Spinal cord (tissue), 10 donors: ENCODE data around the gene PDGFD. TPM values are rescaled to one million over a fixed set of nuclear protein-coding genes. Genes with fewer than 3 reads are reported as not detected.
A peak's percentile ranks its signal among the peaks of the same experiment; 100 is the strongest.

ENCODE experiments used
- DNase-seq, 6 donors: peaks; one replicate each; pipeline versions ENCODE4 v3.0.0 to v3.0.0-alpha.2; 2013 to 2015; ENCODE audit warnings: low spot score in 6 of 6, low read depth in 4 of 6
- H3K27ac ChIP-seq: one replicate; pipeline ENCODE4 v1.5.1; 2013; ENCODE audit warnings: low read depth, low read length, control low read depth
- H3K27me3 ChIP-seq: one replicate; pipeline ENCODE4 v1.6.1; 2013; ENCODE audit warnings: low read length; ENCODE audit not compliant: control insufficient read depth, insufficient read depth
- H3K36me3 ChIP-seq: one replicate; pipeline ENCODE4 v1.6.1; 2013; ENCODE audit warnings: low read length; ENCODE audit not compliant: control insufficient read depth, insufficient read depth
- H3K4me1 ChIP-seq: one replicate; pipeline ENCODE4 v1.6.1; 2013; ENCODE audit warnings: low read length; ENCODE audit not compliant: control insufficient read depth, insufficient read depth
- H3K4me3 ChIP-seq: one replicate; pipeline ENCODE4 v1.5.1; 2013; ENCODE audit warnings: low read depth, low read length, control low read depth
- H3K9me3 ChIP-seq: one replicate; pipeline ENCODE4 v1.6.1; 2013; ENCODE audit warnings: low read length; ENCODE audit not compliant: control insufficient read depth, insufficient read depth
- WGBS: methylation state at CpG from one replicate; pipeline ENCODE4 v1.1.5; 2013; ENCODE audit warnings: missing lambda C conversion rate; ENCODE audit not compliant: insufficient coverage; 5-methylcytosine and 5-hydroxymethylcytosine counted together
- polyA plus RNA-seq, 2 donors: library from polyadenylated mRNA; unstranded; fragments of 120-200 nt; gene quantifications; one replicate each; pipeline ENCODE4 v1.2.1, GENCODE V29; 2013; ENCODE audit not compliant: insufficient read length in 2 of 2
- total RNA-seq, 2 donors: library from RNA; depleted of rRNA in 1 of 2; stranded (reverse); fragments of 120-200 nt in 1 of 2; fragments of >200 nt in 1 of 2; gene quantifications; one replicate each; pipeline versions ENCODE4 v1.2.3 to v1.2.4, GENCODE V29; 2013 to 2014
- donor health status: healthy.

PDGFD gene
- total and polyA plus RNA-seq, 4 donors: 10.0 to 34.2 (median 22.1) TPM

DNA sequence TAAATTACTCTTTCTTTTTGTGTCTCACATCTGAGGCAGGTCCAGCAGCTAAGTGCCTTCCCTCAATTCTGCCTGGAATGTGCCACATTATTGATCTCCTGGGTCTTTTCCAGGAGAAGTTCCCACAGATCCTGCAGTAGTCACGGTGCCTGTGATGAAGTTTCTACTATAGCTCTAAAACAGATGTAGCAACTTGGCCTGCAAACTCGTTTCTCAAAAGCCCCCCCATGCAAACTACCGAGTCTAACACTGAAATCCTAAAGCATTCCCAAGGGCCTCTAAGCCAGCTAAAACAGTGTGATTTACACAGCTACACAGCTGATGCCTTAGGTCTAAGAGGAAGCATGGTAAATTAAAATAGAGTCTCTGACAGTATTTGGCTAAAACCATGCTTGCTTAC lies 73.2 kb downstream of the PDGFD start:
- Histone ChIP-seq H3K36me3 (no peaks in the 10 kb centered on the region), H3K27ac (no peak overlapping the region), H3K27me3 (no peaks in the 10 kb centered on the region), H3K4me3 (no peak overlapping the region), H3K9me3 (no peaks in the 10 kb centered on the region), H3K4me1 (peaks cover 2% of the 10 kb centered on the region)
- peak in 2 of 6 donors; percentile 50 to 62 for DNase-seq
- WGBS: 27% methylated on average over 3 of the region's 3 CpGs

GRCh38 chr11:104089481-104089880 lies 74.5 kb downstream of the PDGFD start:
- Histone ChIP-seq H3K27ac (no peak overlapping the region), H3K9me3 (no peaks in the 10 kb centered on the region), H3K4me3 (no peak overlapping the region), H3K4me1 (peaks cover 2% of the 10 kb centered on the region), H3K27me3 (no peaks in the 10 kb centered on the region), H3K36me3 (no peaks in the 10 kb centered on the region)
- DNase-seq: no peak
- WGBS: 60% methylated on average over 1 of the region's 2 CpGs

- H3K4me1 ChIP-seq: peaks cover 2% of the 10 kb centered on the region
- no peak overlapping the region for H3K4me3 ChIP-seq
- no peaks in the 10 kb centered on the region for H3K9me3 ChIP-seq
- no CpG with 5 or more reads among the region's 5 CpGs for WGBS
- H3K36me3 ChIP-seq: no peaks in the 10 kb centered on the region
- no peak for DNase-seq
- H3K27me3 ChIP-seq: no peaks in the 10 kb centered on the region
- H3K27ac ChIP-seq: no peak overlapping the region
Measured at GRCh38 chr11:104086621-104087020, 77.3 kb downstream of the PDGFD start.

- H3K9me3 ChIP-seq: no peaks in the 10 kb centered on the region
- no peaks in the 10 kb centered on the region for H3K4me1 ChIP-seq
- no peaks in the 10 kb centered on the region for H3K27me3 ChIP-seq
- DNase-seq: no peak
- H3K36me3 ChIP-seq: no peaks in the 10 kb centered on the region
- H3K4me3 ChIP-seq: no peak overlapping the region
- H3K27ac ChIP-seq: no peak overlapping the region
Measured at GRCh38 chr11:104078995-104079394, 85.0 kb downstream of the PDGFD start.

DNA sequence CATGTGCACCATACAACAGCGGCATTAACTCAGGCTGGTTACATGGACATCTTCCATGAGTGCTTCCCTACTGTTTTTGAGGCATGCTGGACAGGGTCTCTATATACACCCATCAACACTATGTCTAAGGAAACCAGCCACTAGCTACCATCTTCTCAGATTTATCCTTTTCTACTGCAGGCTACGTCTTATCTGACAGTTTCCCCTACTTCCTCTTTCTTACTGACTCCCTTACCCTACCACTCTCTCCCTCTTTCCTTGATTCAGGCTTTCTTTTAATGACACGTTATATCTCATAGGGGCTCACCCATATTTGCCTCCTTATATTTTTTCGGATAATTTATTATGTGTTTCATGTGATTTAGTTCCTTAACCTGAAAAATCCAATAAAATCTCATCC lies 85.7 kb downstream of the PDGFD start:
- 100% methylated on average over 2 of the region's 4 CpGs for WGBS
- no peak overlapping the region for H3K4me3 ChIP-seq
- H3K27me3 ChIP-seq: no peaks in the 10 kb centered on the region

DNA sequence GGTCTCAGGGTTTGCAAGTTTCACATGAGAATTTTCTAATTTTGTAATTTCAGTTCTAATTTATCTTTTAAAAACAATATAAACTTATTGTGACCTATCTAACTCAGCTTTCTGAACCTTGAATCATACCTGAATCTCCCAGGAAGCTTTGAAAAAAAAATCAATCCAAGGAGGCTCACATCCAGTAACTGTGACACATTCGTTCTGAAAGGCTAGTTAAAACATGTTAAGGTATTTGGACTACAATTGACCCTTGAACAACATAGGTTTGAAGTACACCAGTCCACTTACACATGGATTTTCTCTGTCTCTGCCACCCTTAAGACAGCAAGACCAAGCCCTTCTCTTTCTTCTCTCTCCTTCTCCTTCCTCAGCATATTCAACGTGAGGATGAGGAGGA lies 87.5 kb downstream of the PDGFD start:
- no peak for DNase-seq
- no peaks in the 10 kb centered on the region for H3K36me3 ChIP-seq
- no peak overlapping the region for H3K27ac ChIP-seq
- H3K4me3 ChIP-seq: no peak overlapping the region
- no peaks in the 10 kb centered on the region for H3K9me3 ChIP-seq
- no peaks in the 10 kb centered on the region for H3K27me3 ChIP-seq
- no peaks in the 10 kb centered on the region for H3K4me1 ChIP-seq
- WGBS: no CpG with 5 or more reads among the region's 2 CpGs

More for the DNA sequence above, 85.7 kb downstream of the PDGFD start:
- Histone ChIP-seq H3K27ac (no peak overlapping the region), H3K36me3 (no peaks in the 10 kb centered on the region), H3K9me3 (no peaks in the 10 kb centered on the region), H3K4me1 (no peaks in the 10 kb centered on the region)
- DNase-seq: no peak

DNA sequence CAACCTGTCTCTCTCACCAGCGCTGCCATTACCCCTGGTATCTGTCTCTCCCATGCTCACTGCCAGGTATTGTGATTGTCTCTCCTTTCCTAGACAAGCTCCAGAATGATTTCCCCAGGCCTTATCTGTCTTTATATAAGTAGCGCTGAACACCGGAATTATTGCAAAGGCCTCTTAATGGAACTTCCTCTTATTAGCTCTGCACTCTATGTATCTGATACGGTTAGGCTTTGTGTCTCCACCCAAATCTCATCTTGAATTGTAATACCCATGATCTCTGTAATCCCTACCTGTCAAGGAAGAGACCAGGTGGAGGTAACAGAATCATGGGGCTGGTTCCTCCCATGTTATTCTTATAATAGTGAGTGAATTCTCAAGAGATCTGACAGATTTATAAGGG lies 88.2 kb downstream of the PDGFD start:
- no peak overlapping the region for H3K27ac ChIP-seq
- H3K36me3 ChIP-seq: no peaks in the 10 kb centered on the region
- DNase-seq: no peak
- WGBS: 98% methylated on average over 3 of the region's 4 CpGs
- H3K4me1 ChIP-seq: no peaks in the 10 kb centered on the region
- H3K9me3 ChIP-seq: no peaks in the 10 kb centered on the region
- H3K4me3 ChIP-seq: no peak overlapping the region
- no peaks in the 10 kb centered on the region for H3K27me3 ChIP-seq

GRCh38 chr11:104075091-104075490 lies 88.9 kb downstream of the PDGFD start:
- Histone ChIP-seq H3K4me3 (no peak overlapping the region), H3K27me3 (no peaks in the 10 kb centered on the region), H3K9me3 (no peaks in the 10 kb centered on the region), H3K4me1 (no peaks in the 10 kb centered on the region), H3K36me3 (no peaks in the 10 kb centered on the region), H3K27ac (no peak overlapping the region)
- no peak for DNase-seq

DNA sequence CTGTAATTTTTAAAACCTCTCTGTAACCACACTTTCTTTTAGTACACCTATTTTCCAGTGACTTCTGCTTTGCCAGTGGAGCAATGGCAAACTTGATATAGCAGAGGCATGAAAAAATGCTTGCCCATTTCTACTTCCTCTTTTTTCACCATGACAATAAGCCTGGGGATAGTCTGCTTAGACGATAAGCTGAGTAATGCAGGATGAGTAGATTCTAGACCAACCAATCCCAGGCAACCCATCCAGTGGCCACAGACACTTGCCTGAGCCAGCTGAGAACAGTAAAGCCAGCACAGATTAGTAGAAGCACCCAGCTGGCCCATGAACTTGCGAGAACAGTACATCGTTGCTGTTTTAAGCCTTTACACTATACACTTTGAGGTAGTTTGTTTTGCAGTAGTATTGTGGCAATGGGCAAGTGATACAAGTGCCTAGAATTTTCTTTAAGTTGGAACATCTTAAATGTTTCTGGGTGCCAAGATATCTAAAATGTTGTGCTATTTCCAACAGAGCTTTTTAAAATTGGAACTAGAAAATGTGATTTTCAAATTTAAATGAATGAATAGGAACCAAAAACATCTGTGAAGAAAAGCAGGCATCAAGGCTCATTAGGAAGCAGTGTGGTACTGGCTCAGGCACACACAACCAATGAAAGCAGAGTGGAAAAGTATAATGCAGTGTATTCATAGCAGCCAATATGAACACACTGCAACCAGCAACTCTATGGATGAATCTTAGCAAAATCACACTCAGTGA lies 89.8 kb downstream of the PDGFD start:
- H3K27ac ChIP-seq: no peak overlapping the region
- no CpG with 5 or more reads among the region's 3 CpGs for WGBS

DNA sequence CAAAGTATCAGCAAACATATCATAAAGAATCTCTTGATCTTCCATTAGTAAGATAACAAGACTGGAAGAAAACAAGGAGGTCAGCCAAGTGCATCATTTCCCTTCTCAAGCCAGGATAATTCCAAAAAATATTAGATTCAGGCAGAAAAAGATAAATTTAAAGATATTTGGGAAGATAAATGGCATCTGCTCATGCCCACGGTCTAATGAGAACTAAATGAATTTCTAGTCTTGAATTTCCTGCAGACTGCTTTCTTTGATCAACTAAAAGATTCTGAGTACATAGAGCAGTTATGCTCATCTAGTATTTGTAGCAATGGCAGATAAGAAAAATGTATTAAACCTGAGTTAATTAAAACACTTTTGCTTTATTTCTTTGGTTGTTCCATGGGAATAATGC lies 96.4 kb downstream of the PDGFD start:
- Histone ChIP-seq H3K27me3 (no peaks in the 10 kb centered on the region), H3K36me3 (no peaks in the 10 kb centered on the region), H3K27ac (no peak overlapping the region), H3K9me3 (no peaks in the 10 kb centered on the region), H3K4me1 (no peaks in the 10 kb centered on the region), H3K4me3 (no peak overlapping the region)
- WGBS: no CpG with 5 or more reads among the region's 1 CpG
- DNase-seq: no peak

More for the DNA sequence above, 89.8 kb downstream of the PDGFD start:
- peak in 1 of 6 donors; percentile 60 for DNase-seq
- H3K9me3 ChIP-seq: no peaks in the 10 kb centered on the region
- H3K36me3 ChIP-seq: no peaks in the 10 kb centered on the region
- no peak overlapping the region for H3K4me3 ChIP-seq
- H3K4me1 ChIP-seq: no peaks in the 10 kb centered on the region
- H3K27me3 ChIP-seq: no peaks in the 10 kb centered on the region
